Ishikawa (cell line): ENCODE measurements around the gene TFAM.

Experiments used
- CEBPB ChIP-seq: IDR thresholded peaks from 2 replicates; pipeline ENCODE4 v1.6.1; 2012
- CREB1 ChIP-seq: IDR thresholded peaks from 2 replicates; pipeline ENCODE4 v1.6.1; 2012; ENCODE audit warnings: low read depth
- EGR1 ChIP-seq: IDR thresholded peaks from 2 replicates; pipeline ENCODE4 v1.6.1; 2012
- EP300 ChIP-seq: IDR thresholded peaks from 2 replicates; pipeline ENCODE4 v1.6.1; 2012; ENCODE audit warnings: borderline replicate concordance
- REST ChIP-seq: IDR thresholded peaks from 2 replicates; pipeline ENCODE4 v1.6.1; 2012; ENCODE audit warnings: low read depth, mild to moderate bottlenecking
- TAF1 ChIP-seq: IDR thresholded peaks from 2 replicates; pipeline ENCODE4 v1.6.1; 2012; ENCODE audit warnings: low read depth, mild to moderate bottlenecking
- TCF12 ChIP-seq: IDR thresholded peaks from 2 replicates; pipeline ENCODE4 v1.6.1; 2012; ENCODE audit warnings: low read depth
- YY1 ChIP-seq: IDR thresholded peaks from 2 replicates; pipeline ENCODE4 v1.6.1; 2012; ENCODE audit warnings: low read depth
- TF ChIP-seq, protein P1 (sequence below): IDR thresholded peaks from 2 replicates; pipeline ENCODE4 v1.6.1; 2012

GRCh38 chr10:58435297-58435985 is 50.2 kb downstream of the TFAM start:
- TF ChIP-seq TAF1 (no peak), EP300 (peak; percentile 39; the same call in 1 of the 2 replicates), TCF12 (no peak), EGR1 (no peak), CEBPB (no peak), REST (no peak; the same call in 1 of the 2 replicates), CREB1 (no peak), YY1 (no peak)
- TF ChIP-seq, protein P1, sequence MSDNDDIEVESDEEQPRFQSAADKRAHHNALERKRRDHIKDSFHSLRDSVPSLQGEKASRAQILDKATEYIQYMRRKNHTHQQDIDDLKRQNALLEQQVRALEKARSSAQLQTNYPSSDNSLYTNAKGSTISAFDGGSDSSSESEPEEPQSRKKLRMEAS = no peak; the same call in none of the 2 replicates
